IMR-90 (cell line): ENCODE data around the gene LMTK2. TPM values are rescaled to one million over a fixed set of nuclear protein-coding genes. Genes with fewer than 3 reads are reported as not detected.

Experiments used
- ATAC-seq: fragments of 200-7000 bp; cut with Tn5 transposase; 2 replicates; pipeline ENCODE4 v1.9.1; 2020; ENCODE audit warnings: low read depth, mild to moderate bottlenecking, moderate library complexity
- BruUV-seq: library from RNA; stranded (reverse); fragments of 400-500 nt; replicated peaks from 2 replicates; lab custom pipeline; 2021; lab: Mats Ljungman, UMichigan
- CTCF ChIA-PET: fragments of 300-600 bp; formaldehyde crosslinking; extraction: SDS; loops from one replicate; lab custom pipeline; 2021; ENCODE audit warnings: antibody characterized with exemption; lab: Yijun Ruan, JAX
- POLR2A ChIA-PET: fragments of 300-600 bp; sonication (Branson Sonifier 250); formaldehyde crosslinking; loops from one replicate; lab custom pipeline; 2022; ENCODE audit warnings: antibody characterized with exemption; ENCODE audit not compliant: unreplicated experiment; lab: Charles Lee
- DNase-seq: peaks from one replicate; pipeline ENCODE4 v3.0.0; 2013
- H2AFZ ChIP-seq: replicated peaks from 2 replicates; pipeline ENCODE3; 2013; ENCODE audit warnings: low read length, mild to moderate bottlenecking; ENCODE audit not compliant: poor library complexity
- H2AK5ac ChIP-seq: 2 replicates; pipeline ENCODE4 v1.6.1; 2013; ENCODE audit warnings: low read depth, low read length, inconsistent platforms
- H2AK9ac ChIP-seq: replicated peaks from 2 replicates; pipeline ENCODE3; 2013; ENCODE audit warnings: mild to moderate bottlenecking, low read depth, low read length, moderate library complexity; ENCODE audit not compliant: poor library complexity
- H2BK120ac ChIP-seq: 2 replicates; pipeline ENCODE4 v1.6.1; 2013; ENCODE audit warnings: low read depth, low read length, inconsistent platforms
- H2BK15ac ChIP-seq: 3 replicates; pipeline ENCODE4 v1.6.1; 2013; ENCODE audit warnings: low read depth, low read length, inconsistent platforms
- H2BK20ac ChIP-seq: 2 replicates; pipeline ENCODE4 v1.6.1; 2013; ENCODE audit warnings: low read depth, mild to moderate bottlenecking, inconsistent platforms, low read length, moderate library complexity
- H2BK5ac ChIP-seq: 2 replicates; pipeline ENCODE4 v1.6.1; 2013; ENCODE audit warnings: mild to moderate bottlenecking, low read depth, low read length, inconsistent platforms; ENCODE audit not compliant: poor library complexity, severe bottlenecking
- H3K14ac ChIP-seq: replicated peaks from 2 replicates; pipeline ENCODE4 v1.6.1; 2013; ENCODE audit warnings: low read depth, low read length, inconsistent platforms
- H3K18ac ChIP-seq: 2 replicates; pipeline ENCODE4 v1.6.1; 2013; ENCODE audit warnings: low read depth, low read length, control low read depth
- H3K23ac ChIP-seq: 2 replicates; pipeline ENCODE4 v1.6.1; 2013; ENCODE audit warnings: low read depth, low read length, inconsistent platforms
- H3K27ac ChIP-seq: 2 replicates; pipeline ENCODE4 v1.5.1; 2013; ENCODE audit warnings: mild to moderate bottlenecking, control low read depth, low read length; ENCODE audit not compliant: insufficient read depth
- H3K27me3 ChIP-seq: 2 replicates; pipeline ENCODE4 v1.6.1; 2013; ENCODE audit warnings: low read length; ENCODE audit not compliant: control insufficient read depth, insufficient read depth
- H3K36me3 ChIP-seq: 2 replicates; pipeline ENCODE4 v1.6.1; 2013; ENCODE audit warnings: low read length, mixed read lengths; ENCODE audit not compliant: control insufficient read depth, insufficient read depth
- H3K4ac ChIP-seq: 2 replicates; pipeline ENCODE4 v1.6.1; 2013; ENCODE audit warnings: low read depth, low read length, inconsistent platforms
- H3K4me1 ChIP-seq: 2 replicates; pipeline ENCODE4 v1.6.1; 2013; ENCODE audit warnings: low read length, mixed read lengths; ENCODE audit not compliant: control insufficient read depth, insufficient read depth
- H3K4me2 ChIP-seq: 2 replicates; pipeline ENCODE4 v1.6.1; 2013; ENCODE audit warnings: low read depth, mild to moderate bottlenecking, control low read depth, low read length, moderate library complexity
- H3K4me3 ChIP-seq: 2 replicates; pipeline ENCODE4 v1.5.1; 2013; ENCODE audit warnings: low read depth, mild to moderate bottlenecking, control low read depth, low read length, moderate library complexity; ENCODE audit not compliant: insufficient read depth
- H3K56ac ChIP-seq: 2 replicates; pipeline ENCODE4 v1.6.1; 2013; ENCODE audit warnings: low read length, inconsistent platforms; ENCODE audit not compliant: insufficient read depth; ENCODE audit errors: extremely low read depth
- H3K79me1 ChIP-seq, 2 experiments: 2 replicates each; pipeline ENCODE4 v1.6.1; 2013; ENCODE audit warnings: low read length in 2 of 2, inconsistent platforms in 1 of 2, low read depth in 1 of 2
- H3K9ac ChIP-seq: 2 replicates; pipeline ENCODE4 v1.6.1; 2013; ENCODE audit warnings: low read depth, low read length, control low read depth
- H3K9me1 ChIP-seq: 2 replicates; pipeline ENCODE4 v1.6.1; 2013; ENCODE audit warnings: low read length, inconsistent platforms; ENCODE audit not compliant: insufficient read depth
- H3K9me3 ChIP-seq: 2 replicates; pipeline ENCODE4 v1.6.1; 2013; ENCODE audit warnings: low read length; ENCODE audit not compliant: control insufficient read depth, insufficient read depth
- H4K20me1 ChIP-seq: 2 replicates; pipeline ENCODE4 v1.6.1; 2013; ENCODE audit warnings: low read length, inconsistent platforms; ENCODE audit not compliant: insufficient read depth
- H4K5ac ChIP-seq: 2 replicates; pipeline ENCODE4 v1.6.1; 2013; ENCODE audit warnings: mild to moderate bottlenecking, low read depth, low read length, control low read depth
- H4K8ac ChIP-seq, 2 experiments: 2 replicates each; pipeline ENCODE4 v1.6.1; 2013; ENCODE audit warnings: low read depth in 2 of 2, low read length in 2 of 2, control low read depth in 1 of 2, inconsistent platforms in 1 of 2
- H4K91ac ChIP-seq: 2 replicates; pipeline ENCODE4 v1.6.1; 2013; ENCODE audit warnings: low read depth, low read length, inconsistent platforms; ENCODE audit not compliant: insufficient read depth
- BHLHE40 ChIP-seq: fragments of 150-350 bp; IDR thresholded peaks from 2 replicates; pipeline ENCODE4 v1.6.1; 2016; ENCODE audit warnings: mild to moderate bottlenecking, low read depth, low read length
- CEBPB ChIP-seq: IDR thresholded peaks from 2 replicates; pipeline ENCODE4 v1.6.1; 2012; ENCODE audit warnings: low read depth, low read length, improper control_type of control experiment
- CHD1 ChIP-seq: IDR thresholded peaks from 2 replicates; pipeline ENCODE4 v1.6.1; 2012; ENCODE audit warnings: low read depth, low read length, improper control_type of control experiment
- FOS ChIP-seq: fragments of 150-350 bp; IDR thresholded peaks from 2 replicates; pipeline ENCODE4 v1.6.1; 2016; ENCODE audit warnings: low read depth, low read length
- MAFK ChIP-seq: IDR thresholded peaks from 2 replicates; pipeline ENCODE4 v1.6.1; 2012; ENCODE audit warnings: low read depth, low read length, improper control_type of control experiment
- MAZ ChIP-seq: IDR thresholded peaks from 2 replicates; pipeline ENCODE4 v1.6.1; 2012; ENCODE audit warnings: low read depth, mild to moderate bottlenecking, low read length, improper control_type of control experiment, moderate library complexity, borderline replicate concordance
- MXI1 ChIP-seq: IDR thresholded peaks from 2 replicates; pipeline ENCODE4 v1.6.1; 2012; ENCODE audit warnings: low read depth, mild to moderate bottlenecking, low read length, moderate library complexity, borderline replicate concordance
- NFE2L2 ChIP-seq: fragments of 150-350 bp; IDR thresholded peaks from 2 replicates; pipeline ENCODE4 v1.6.1; 2016; ENCODE audit warnings: low read depth, mild to moderate bottlenecking, low read length
- POLR2A ChIP-seq: IDR thresholded peaks from 2 replicates; pipeline ENCODE4 v1.6.1; 2012; ENCODE audit warnings: mild to moderate bottlenecking, low read depth, low read length
- RAD21 ChIP-seq: IDR thresholded peaks from 2 replicates; pipeline ENCODE4 v1.6.1; 2012; ENCODE audit warnings: low read length, improper control_type of control experiment
- RCOR1 ChIP-seq: IDR thresholded peaks from 2 replicates; pipeline ENCODE4 v1.6.1; 2012; ENCODE audit warnings: mild to moderate bottlenecking, low read length, improper control_type of control experiment; ENCODE audit not compliant: insufficient replicate concordance
- RFX5 ChIP-seq: IDR thresholded peaks from 2 replicates; pipeline ENCODE4 v1.8.0; 2012; ENCODE audit warnings: low read depth, mild to moderate bottlenecking, low read length, moderate library complexity
- SMC3 ChIP-seq: fragments of 150-350 bp; IDR thresholded peaks from 2 replicates; pipeline ENCODE4 v1.6.1; 2016; ENCODE audit warnings: low read depth, mild to moderate bottlenecking, antibody characterized with exemption, low read length, moderate library complexity
- USF2 ChIP-seq: fragments of 150-350 bp; IDR thresholded peaks from 2 replicates; pipeline ENCODE4 v1.6.1; 2017; ENCODE audit warnings: mild to moderate bottlenecking, antibody characterized with exemption, low read length, low read depth
- WGBS, 2 experiments: methylation state at CpG; one replicate each; pipeline versions ENCODE4 v1.1.5 to v1.1.7; 2013; ENCODE audit warnings: missing lambda C conversion rate in 2 of 2; ENCODE audit not compliant: insufficient read length in 1 of 2; ENCODE audit errors: extremely low coverage in 2 of 2; 5-methylcytosine and 5-hydroxymethylcytosine counted together
- dilution Hi-C: fragments of 300-500 bp; cut with HindIII; formaldehyde crosslinking; loops from one replicate; pipeline ENCODE4 v1.14.3; 2018; ENCODE audit warnings: low sequenced_read_pairs; ENCODE audit not compliant: unreplicated experiment
- in situ Hi-C: fragments of 300-500 bp; cut with MboI; formaldehyde crosslinking; loops from 3 replicates; pipeline ENCODE4 v1.14.3; 2019; ENCODE audit warnings: low sequenced_read_pairs, inconsistent platforms, mixed read lengths
- intact Hi-C: fragments of 100-400 bp; cut with micrococcal nuclease; formaldehyde crosslinking; loops from 2 replicates; pipeline ENCODE4 v1.10.0; 2022
- polyA plus RNA-seq, 3 experiments: library from polyadenylated mRNA; depleted of rRNA; stranded (reverse); fragments of >200 nt; gene quantifications; 2 replicates each; pipeline ENCODE4 v1.2.3, GENCODE V29; 2012; ENCODE audit warnings: low replicate concordance in 1 of 3
- total RNA-seq: library from RNA; depleted of rRNA; stranded (reverse); fragments of >200 nt; gene quantifications from 2 replicates; pipeline ENCODE4 v1.2.3, GENCODE V29; 2012
- TF ChIP-seq, protein P1 (sequence below): fragments of 150-350 bp; IDR thresholded peaks from 2 replicates; pipeline ENCODE4 v1.6.1; 2016; ENCODE audit warnings: low read depth, mild to moderate bottlenecking, low read length, moderate library complexity, borderline replicate concordance

Gene LMTK2
- total and polyA plus RNA-seq, 2 of the 4 experiments (the other 2 are of a cell fraction), result 4.4 to 5.0 TPM

- no peak overlapping the region for H2AK9ac ChIP-seq
- in situ Hi-C loops (loop anchor here (10.0 kb wide), 1 partner anchor 212 kb away; no protein-coding TSS in a partner anchor), intact Hi-C loops (no loop called here), dilution Hi-C loops (no loop called here)
- H3K9me1 ChIP-seq, result peaks cover 4% of the 10 kb centered on the region; the same call in 1 of the 2 replicates
- no peak for ATAC-seq
- POLR2A ChIA-PET, result no interaction called here
- no peaks in the 10 kb centered on the region for H3K4me1 ChIP-seq
- H3K14ac ChIP-seq, result no peak overlapping the region
- CTCF ChIA-PET, result no interaction called here
- no peak overlapping the region for H4K5ac ChIP-seq
- no peak overlapping the region for H4K91ac ChIP-seq
- H2BK120ac ChIP-seq, result no peak overlapping the region
- H3K56ac ChIP-seq, result no peak overlapping the region
- no peaks in the 10 kb centered on the region for H4K20me1 ChIP-seq
- H2BK15ac ChIP-seq, result no peak overlapping the region
- no peak for DNase-seq
- H3K4me2 ChIP-seq, result no peak overlapping the region
- H3K27me3 ChIP-seq, result no peaks in the 10 kb centered on the region
- H2BK20ac ChIP-seq, result no peak overlapping the region
- no peak overlapping the region for H3K18ac ChIP-seq
- no peak overlapping the region for H3K23ac ChIP-seq
- H2AFZ ChIP-seq, result no peak overlapping the region
- peaks cover 25% of the 10 kb centered on the region for H3K36me3 ChIP-seq
- no peak for TF ChIP-seq RFX5
- TF ChIP-seq MAZ, result no peak
- no peak for TF ChIP-seq RAD21
- no peak for TF ChIP-seq NFE2L2
- TF ChIP-seq MXI1, result no peak
- TF ChIP-seq BHLHE40, result no peak
- TF ChIP-seq FOS, result no peak
- TF ChIP-seq CEBPB, result no peak
- TF ChIP-seq USF2, result no peak
- no peak for TF ChIP-seq RCOR1
- no peak for TF ChIP-seq MAFK
- TF ChIP-seq POLR2A, result no peak
- no peak for TF ChIP-seq CHD1
- TF ChIP-seq, protein P1, sequence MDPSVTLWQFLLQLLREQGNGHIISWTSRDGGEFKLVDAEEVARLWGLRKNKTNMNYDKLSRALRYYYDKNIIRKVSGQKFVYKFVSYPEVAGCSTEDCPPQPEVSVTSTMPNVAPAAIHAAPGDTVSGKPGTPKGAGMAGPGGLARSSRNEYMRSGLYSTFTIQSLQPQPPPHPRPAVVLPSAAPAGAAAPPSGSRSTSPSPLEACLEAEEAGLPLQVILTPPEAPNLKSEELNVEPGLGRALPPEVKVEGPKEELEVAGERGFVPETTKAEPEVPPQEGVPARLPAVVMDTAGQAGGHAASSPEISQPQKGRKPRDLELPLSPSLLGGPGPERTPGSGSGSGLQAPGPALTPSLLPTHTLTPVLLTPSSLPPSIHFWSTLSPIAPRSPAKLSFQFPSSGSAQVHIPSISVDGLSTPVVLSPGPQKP, result no peak
- TF ChIP-seq SMC3, result no peak
- BruUV-seq, result no TSS peak
- no peak overlapping the region for H2BK5ac ChIP-seq
- WGBS, 2 experiments, result 93% methylated on average over 13 of the region's 25 CpGs; no CpG with 5 or more reads in 1 of the 2 experiments
- no peak overlapping the region for H2AK5ac ChIP-seq
- no peak overlapping the region for H3K4ac ChIP-seq
- no peak overlapping the region for H4K8ac ChIP-seq
- no peaks in the 10 kb centered on the region for H3K79me1 ChIP-seq
- H3K27ac ChIP-seq, result no peak overlapping the region
- no peak overlapping the region for H3K4me3 ChIP-seq
- no peak overlapping the region for H3K9ac ChIP-seq
- H3K9me3 ChIP-seq, result no peaks in the 10 kb centered on the region
Observed at GRCh38 chr7:98236355-98237185, 129.9 kb downstream of the LMTK2 start.
